ENCODE results near the gene TMEM143. TPM values are rescaled to one million over a fixed set of nuclear protein-coding genes. Genes with fewer than 3 reads are reported as not detected.
A peak's percentile ranks its signal among the peaks of the same experiment; 100 is the strongest.

Gene TMEM143
- total RNA-seq, result 5.4 to 14.0 TPM (median 10.1 TPM) in 3 replicates
- long read RNA-seq, transcript TMEM143-201 (8 exons, 2,560 nt), result major isoform, 10 of 25 reads
- long read RNA-seq, partial matches to known transcripts, result 3 of 25 reads
- long read RNA-seq, other reads (novel, unspliced or antisense), result 6 of 25 reads

GRCh38 chr19:48363810-48364597 lies at the start of gene TMEM143, which contains the start of gene SYNGR4:
TSS of gene TMEM143 (minus strand) at chr19:48363940. CDS start at chr19:48363920, 20 bp downstream.
TSS of gene SYNGR4 (plus strand) at chr19:48364367. CDS start at chr19:48365843, 1,476 bp downstream.
- peak within 1 kb of the TSS; percentile 77 for H3K4me3 Mint-ChIP-seq (ENCODE audit: unreplicated experiment)
- H3K36me3 Mint-ChIP-seq (ENCODE audit: low read depth), result no peaks in the 10 kb centered on the region
- no peak for TF ChIP-seq CTCF (IDR thresholded peaks at IDR 0.05)
- peak; percentile 99 for DNase-seq (ENCODE audit: low spot score)
- no peaks in the 10 kb centered on the region for H3K9me3 Mint-ChIP-seq (ENCODE audit: low read depth)
- no peaks in the 10 kb centered on the region for H3K27me3 Mint-ChIP-seq (ENCODE audit: low read depth)
- H3K27ac Mint-ChIP-seq (ENCODE audit: unreplicated experiment), result peak within 1 kb of the TSS; percentile 92
- H3K4me1 Mint-ChIP-seq (ENCODE audit: low read depth), result peaks cover 8% of the 10 kb centered on the region

GRCh38 chr19:48405850-48406249 lies 42.1 kb upstream of the TMEM143 start:
- Mint-ChIP-seq H3K27ac (ENCODE audit: unreplicated experiment) (no peak overlapping the region), H3K27me3 (ENCODE audit: low read depth) (no peaks in the 10 kb centered on the region), H3K4me3 (ENCODE audit: unreplicated experiment) (no peak overlapping the region), H3K36me3 (ENCODE audit: low read depth) (peaks cover 4% of the 10 kb centered on the region), H3K4me1 (ENCODE audit: low read depth) (peaks cover 4% of the 10 kb centered on the region), H3K9me3 (ENCODE audit: low read depth) (peaks cover 2% of the 10 kb centered on the region)
- no peak for TF ChIP-seq CTCF (IDR thresholded peaks at IDR 0.05)
- DNase-seq (ENCODE audit: low spot score), result no peak

- TF ChIP-seq CTCF (IDR thresholded peaks at IDR 0.05), result no peak
- Mint-ChIP-seq H3K36me3 (ENCODE audit: low read depth) (peaks cover 4% of the 10 kb centered on the region), H3K27me3 (ENCODE audit: low read depth) (no peaks in the 10 kb centered on the region), H3K4me3 (ENCODE audit: unreplicated experiment) (no peak overlapping the region), H3K9me3 (ENCODE audit: low read depth) (peaks cover 2% of the 10 kb centered on the region), H3K27ac (ENCODE audit: unreplicated experiment) (no peak overlapping the region), H3K4me1 (ENCODE audit: low read depth) (peaks cover 7% of the 10 kb centered on the region)
- no peak for DNase-seq (ENCODE audit: low spot score)
Measured at GRCh38 chr19:48405010-48405659, 41.4 kb upstream of the TMEM143 start.

- no peak overlapping the region for H3K4me3 Mint-ChIP-seq (ENCODE audit: unreplicated experiment)
- peaks cover 2% of the 10 kb centered on the region for H3K36me3 Mint-ChIP-seq (ENCODE audit: low read depth)
- H3K27me3 Mint-ChIP-seq (ENCODE audit: low read depth), result no peaks in the 10 kb centered on the region
- no peak for TF ChIP-seq CTCF (IDR thresholded peaks at IDR 0.05)
- H3K9me3 Mint-ChIP-seq (ENCODE audit: low read depth), result peaks cover 2% of the 10 kb centered on the region
- peaks cover 11% of the 10 kb centered on the region for H3K4me1 Mint-ChIP-seq (ENCODE audit: low read depth)
- no peak overlapping the region for H3K27ac Mint-ChIP-seq (ENCODE audit: unreplicated experiment)
- DNase-seq (ENCODE audit: low spot score), result no peak
Measured at GRCh38 chr19:48403606-48404005, 39.9 kb upstream of the TMEM143 start.

GRCh38 chr19:48401287-48401686 lies 37.5 kb upstream of the TMEM143 start:
- Mint-ChIP-seq H3K27ac (ENCODE audit: unreplicated experiment) (no peak overlapping the region), H3K4me3 (ENCODE audit: unreplicated experiment) (no peak overlapping the region), H3K4me1 (ENCODE audit: low read depth) (peaks cover 25% of the 10 kb centered on the region), H3K9me3 (ENCODE audit: low read depth) (peaks cover 2% of the 10 kb centered on the region), H3K27me3 (ENCODE audit: low read depth) (no peaks in the 10 kb centered on the region), H3K36me3 (ENCODE audit: low read depth) (no peaks in the 10 kb centered on the region)
- TF ChIP-seq CTCF (IDR thresholded peaks at IDR 0.05), result no peak
- no peak for DNase-seq (ENCODE audit: low spot score)
